Right atrium auricular region (tissue), 2 donors: Measurements from ENCODE around the gene SLC5A10. TPM values are rescaled to one million over a fixed set of nuclear protein-coding genes. Genes with fewer than 3 reads are reported as not detected.

Source experiments
- DNase-seq: peaks from one replicate; pipeline ENCODE4 v3.0.0-alpha.2; 2019; ENCODE audit warnings: low spot score
- H3K27ac ChIP-seq, 2 donors: fragments of 200-600 bp; sonication (generic); 1 replicate in 1 of 2; 2 replicates in 1 of 2; pipeline ENCODE4 v1.5.1; 2016 to 2019
- H3K27me3 ChIP-seq, 2 donors: fragments of 200-600 bp; sonication (generic); one replicate each; pipeline versions ENCODE4 v1.5.1 to v1.6.0; 2017 to 2019
- H3K36me3 ChIP-seq: fragments of 200-600 bp; sonication (generic); one replicate; pipeline ENCODE4 v1.5.1; 2016
- H3K4me1 ChIP-seq, 2 donors: fragments of 200-600 bp; sonication (generic); one replicate each; pipeline versions ENCODE4 v1.5.1 to v1.6.0; 2017 to 2019
- H3K4me3 ChIP-seq, 2 donors: fragments of 200-600 bp; sonication (generic); 1 replicate in 1 of 2; 2 replicates in 1 of 2; pipeline ENCODE4 v1.5.1; 2017 to 2019; ENCODE audit warnings: mild to moderate bottlenecking in 1 of 2, moderate library complexity in 1 of 2
- H3K9me3 ChIP-seq, 2 donors: fragments of 200-600 bp; sonication (generic); one replicate each; pipeline ENCODE4 v1.5.1; 2019
- total RNA-seq, 2 donors: library from RNA; depleted of rRNA; stranded (reverse); fragments of >200 nt; gene quantifications; one replicate each; pipeline ENCODE4 v1.1.0, GENCODE V29; 2016
- TF ChIP-seq, protein P1 (sequence below), 2 donors: fragments of 200-600 bp; sonication (generic); IDR thresholded peaks; one replicate each; pipeline ENCODE4 v1.5.1; 2019; ENCODE audit warnings: antibody characterized with exemption in 2 of 2

The SLC5A10 gene
- total RNA-seq, 2 donors from 2014 or later: 0.16 TPM; not detected in 1

DNA sequence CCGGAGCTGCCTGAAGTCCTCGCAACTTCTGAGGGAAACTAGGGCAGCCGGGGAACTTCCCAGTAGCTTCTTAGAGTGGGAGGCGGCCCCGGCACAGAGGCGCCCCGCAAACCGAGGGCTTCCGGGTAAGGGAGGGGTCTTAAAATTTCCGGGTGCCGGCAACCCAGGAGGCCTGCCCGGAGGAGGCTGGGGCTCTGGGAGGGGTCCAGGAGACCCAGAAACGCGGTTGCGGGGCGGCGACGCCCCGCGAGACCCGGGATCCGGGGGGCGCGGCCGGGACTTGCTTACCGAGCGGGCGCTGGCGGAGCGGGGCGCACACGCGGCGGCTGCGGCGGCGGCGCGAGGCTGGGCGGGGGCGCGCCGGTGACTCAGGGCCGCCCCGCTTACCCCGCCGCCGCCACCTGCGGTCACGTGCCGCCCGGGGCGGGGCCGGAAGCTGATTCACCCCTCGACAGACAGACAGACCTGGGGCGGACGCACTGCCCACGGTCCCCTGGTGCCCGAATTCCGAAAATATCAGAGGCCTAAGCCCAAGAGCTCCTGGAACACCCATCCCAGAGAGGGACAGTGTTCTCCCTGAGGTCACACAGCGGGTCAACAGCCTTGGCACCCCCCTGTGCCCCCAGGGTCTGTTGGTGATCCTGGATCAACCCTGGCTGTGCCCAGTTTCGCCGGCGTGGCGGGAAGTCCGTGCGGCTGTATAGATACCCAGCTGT lies 52.6 kb downstream of the SLC5A10 start, which contains the start of gene FAM83G:
FAM83G (minus strand) TSS at position 344 of the 716 bp plus-strand sequence. CDS start 723 bp downstream, outside the sequence.
- Histone ChIP-seq H3K4me3 (peak within 1 kb of the TSS; percentile 63 to 64), H3K27me3 (no peaks in the 10 kb centered on the region), H3K9me3 (no peaks in the 10 kb centered on the region), H3K36me3 (no peaks in the 10 kb centered on the region), H3K4me1 (peaks cover 0 to 51% of the 10 kb centered on the region in 2 donors), H3K27ac (peak within 1 kb of the TSS; percentile 84 to 92)
- DNase-seq: peak; percentile 79
- TF ChIP-seq, protein P1, sequence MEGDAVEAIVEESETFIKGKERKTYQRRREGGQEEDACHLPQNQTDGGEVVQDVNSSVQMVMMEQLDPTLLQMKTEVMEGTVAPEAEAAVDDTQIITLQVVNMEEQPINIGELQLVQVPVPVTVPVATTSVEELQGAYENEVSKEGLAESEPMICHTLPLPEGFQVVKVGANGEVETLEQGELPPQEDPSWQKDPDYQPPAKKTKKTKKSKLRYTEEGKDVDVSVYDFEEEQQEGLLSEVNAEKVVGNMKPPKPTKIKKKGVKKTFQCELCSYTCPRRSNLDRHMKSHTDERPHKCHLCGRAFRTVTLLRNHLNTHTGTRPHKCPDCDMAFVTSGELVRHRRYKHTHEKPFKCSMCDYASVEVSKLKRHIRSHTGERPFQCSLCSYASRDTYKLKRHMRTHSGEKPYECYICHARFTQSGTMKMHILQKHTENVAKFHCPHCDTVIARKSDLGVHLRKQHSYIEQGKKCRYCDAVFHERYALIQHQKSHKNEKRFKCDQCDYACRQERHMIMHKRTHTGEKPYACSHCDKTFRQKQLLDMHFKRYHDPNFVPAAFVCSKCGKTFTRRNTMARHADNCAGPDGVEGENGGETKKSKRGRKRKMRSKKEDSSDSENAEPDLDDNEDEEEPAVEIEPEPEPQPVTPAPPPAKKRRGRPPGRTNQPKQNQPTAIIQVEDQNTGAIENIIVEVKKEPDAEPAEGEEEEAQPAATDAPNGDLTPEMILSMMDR (IDR thresholded peaks at IDR 0.05): no peak

- TF ChIP-seq, protein P1 (IDR thresholded peaks at IDR 0.05): no peak
- no peaks in the 10 kb centered on the region for H3K27me3 ChIP-seq
- peaks cover 0 to 44% of the 10 kb centered on the region in 2 donors for H3K4me1 ChIP-seq
- no peak for DNase-seq
- H3K36me3 ChIP-seq: no peaks in the 10 kb centered on the region
- no peaks in the 10 kb centered on the region for H3K9me3 ChIP-seq
- H3K4me3 ChIP-seq: peak overlapping the region; percentile 63 to 64
- peak overlapping the region; percentile 84 to 92 for H3K27ac ChIP-seq
These were observed 53.3 kb downstream of the SLC5A10 start for GRCh38 chr17:19005137-19005773.

DNA sequence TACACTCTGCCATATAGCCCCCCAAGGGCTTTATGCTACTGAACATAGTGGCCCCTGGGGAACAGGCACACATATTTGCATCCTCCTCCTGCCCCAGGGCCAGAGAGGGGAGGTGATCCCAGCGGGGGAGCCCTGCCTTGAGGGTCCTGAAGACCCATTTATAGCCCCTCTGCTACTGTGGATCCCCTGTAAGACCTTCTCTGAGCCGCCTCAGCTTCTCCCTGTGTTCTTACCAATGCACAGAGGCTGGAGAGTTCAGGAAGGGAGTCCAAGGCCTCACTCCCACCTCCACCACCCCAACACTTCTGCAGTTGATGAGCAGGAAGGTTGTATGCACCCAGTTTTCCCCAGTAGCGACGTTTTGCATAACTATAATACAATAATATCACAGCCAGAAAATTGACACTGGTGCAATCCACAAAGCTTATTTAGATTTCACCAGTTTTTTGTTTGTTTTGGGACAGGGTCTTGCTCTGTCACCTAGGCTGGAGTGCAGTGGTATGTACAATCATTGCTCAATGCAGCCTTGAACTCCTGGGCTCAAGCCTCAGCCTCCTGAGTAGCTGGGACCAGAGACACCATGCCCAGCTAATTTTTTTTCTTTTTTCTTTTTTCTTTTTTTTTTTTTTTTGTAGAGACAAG lies 53.9 kb downstream of the SLC5A10 start:
- Histone ChIP-seq H3K27me3 (no peaks in the 10 kb centered on the region), H3K27ac (no peak overlapping the region), H3K9me3 (no peaks in the 10 kb centered on the region), H3K4me1 (peaks cover 0 to 37% of the 10 kb centered on the region in 2 donors), H3K4me3 (no peak overlapping the region), H3K36me3 (no peaks in the 10 kb centered on the region)
- no peak for DNase-seq
- TF ChIP-seq, protein P1 (IDR thresholded peaks at IDR 0.05): no peak

- Histone ChIP-seq H3K36me3 (no peaks in the 10 kb centered on the region), H3K27me3 (no peaks in the 10 kb centered on the region), H3K4me3 (no peak overlapping the region), H3K4me1 (peaks cover 0 to 29% of the 10 kb centered on the region in 2 donors), H3K27ac (no peak overlapping the region), H3K9me3 (no peaks in the 10 kb centered on the region)
- TF ChIP-seq, protein P1 (IDR thresholded peaks at IDR 0.05): no peak
- no peak for DNase-seq
These were observed 54.7 kb downstream of the SLC5A10 start for GRCh38 chr17:19006698-19007097.

- Histone ChIP-seq H3K27ac (no peak overlapping the region), H3K36me3 (no peaks in the 10 kb centered on the region), H3K4me3 (no peak overlapping the region), H3K27me3 (no peaks in the 10 kb centered on the region), H3K9me3 (no peaks in the 10 kb centered on the region), H3K4me1 (peaks cover 0 to 2% of the 10 kb centered on the region in 2 donors)
- no peak for DNase-seq
- TF ChIP-seq, protein P1 (IDR thresholded peaks at IDR 0.05): no peak
These were observed 58.0 kb downstream of the SLC5A10 start for GRCh38 chr17:19009970-19010369.
